Measurements from ENCODE around the gene NUDT8.

The NUDT8 gene

DNA sequence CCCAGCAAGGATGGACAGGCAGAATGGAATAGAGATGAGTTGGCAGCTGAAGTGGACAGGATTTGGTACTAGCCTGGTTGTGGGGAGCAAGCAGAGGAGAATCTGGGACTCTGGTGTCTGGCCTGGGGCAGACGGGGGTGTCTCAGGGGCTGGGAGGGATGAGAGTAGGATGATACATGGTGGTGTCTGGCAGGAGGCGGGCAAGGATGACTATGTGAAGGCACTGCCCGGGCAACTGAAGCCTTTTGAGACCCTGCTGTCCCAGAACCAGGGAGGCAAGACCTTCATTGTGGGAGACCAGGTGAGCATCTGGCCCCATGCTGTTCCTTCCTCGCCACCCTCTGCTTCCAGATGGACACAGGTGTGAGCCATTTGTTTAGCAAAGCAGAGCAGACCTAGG is 43.8 kb downstream of the NUDT8 start:
- no peak for DNase-seq

DNA sequence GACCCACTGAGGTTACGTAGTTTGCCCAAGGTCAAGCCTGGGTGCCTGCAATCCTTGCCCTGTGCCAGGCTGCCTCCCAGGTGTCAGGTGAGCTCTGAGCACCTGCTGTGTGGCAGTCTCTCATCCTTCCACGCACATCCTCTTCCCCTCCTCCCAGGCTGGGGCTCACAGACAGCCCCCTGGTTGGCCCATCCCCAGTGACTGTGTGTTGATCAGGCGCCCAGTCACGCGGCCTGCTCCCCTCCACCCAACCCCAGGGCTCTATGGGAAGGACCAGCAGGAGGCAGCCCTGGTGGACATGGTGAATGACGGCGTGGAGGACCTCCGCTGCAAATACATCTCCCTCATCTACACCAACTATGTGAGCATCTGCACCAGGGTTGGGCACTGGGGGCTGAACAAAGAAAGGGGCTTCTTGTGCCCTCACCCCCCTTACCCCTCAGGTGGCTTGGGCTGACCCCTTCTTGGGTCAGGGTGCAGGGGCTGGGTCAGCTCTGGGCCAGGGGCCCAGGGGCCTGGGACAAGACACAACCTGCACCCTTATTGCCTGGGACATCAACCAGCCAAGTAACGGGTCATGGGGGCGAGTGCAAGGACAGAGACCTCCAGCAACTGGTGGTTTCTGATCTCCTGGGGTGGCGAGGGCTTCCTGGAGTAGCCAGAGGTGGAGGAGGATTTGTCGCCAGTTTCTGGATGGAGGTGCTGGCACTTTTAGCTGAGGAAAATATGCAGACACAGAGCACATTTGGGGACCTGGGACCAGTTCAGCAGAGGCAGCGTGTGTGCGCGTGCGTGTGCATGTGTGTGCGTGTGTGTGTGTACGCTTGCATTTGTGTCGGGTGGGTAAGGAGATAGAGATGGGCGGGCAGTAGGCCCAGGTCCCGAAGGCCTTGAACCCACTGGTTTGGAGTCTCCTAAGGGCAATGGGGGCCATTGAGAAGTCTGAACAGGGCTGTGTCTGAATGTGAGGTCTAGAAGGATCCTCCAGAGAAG is 44.6 kb downstream of the NUDT8 start:
- DNase-seq = no peak

DNA sequence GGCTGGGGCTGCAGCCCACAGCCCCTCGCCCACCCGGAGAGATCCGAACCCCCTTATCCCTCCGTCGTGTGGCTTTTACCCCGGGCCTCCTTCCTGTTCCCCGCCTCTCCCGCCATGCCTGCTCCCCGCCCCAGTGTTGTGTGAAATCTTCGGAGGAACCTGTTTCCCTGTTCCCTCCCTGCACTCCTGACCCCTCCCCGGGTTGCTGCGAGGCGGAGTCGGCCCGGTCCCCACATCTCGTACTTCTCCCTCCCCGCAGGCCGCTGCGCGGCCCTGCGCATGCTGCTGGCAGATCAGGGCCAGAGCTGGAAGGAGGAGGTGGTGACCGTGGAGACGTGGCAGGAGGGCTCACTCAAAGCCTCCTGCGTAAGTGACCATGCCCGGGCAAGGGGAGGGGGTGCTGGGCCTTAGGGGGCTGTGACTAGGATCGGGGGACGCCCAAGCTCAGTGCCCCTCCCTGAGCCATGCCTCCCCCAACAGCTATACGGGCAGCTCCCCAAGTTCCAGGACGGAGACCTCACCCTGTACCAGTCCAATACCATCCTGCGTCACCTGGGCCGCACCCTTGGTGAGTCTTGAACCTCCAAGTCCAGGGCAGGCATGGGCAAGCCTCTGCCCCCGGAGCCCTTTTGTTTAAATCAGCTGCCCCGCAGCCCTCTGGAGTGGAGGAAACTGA is 45.4 kb downstream of the NUDT8 start:
- DNase-seq = no peak

DNA sequence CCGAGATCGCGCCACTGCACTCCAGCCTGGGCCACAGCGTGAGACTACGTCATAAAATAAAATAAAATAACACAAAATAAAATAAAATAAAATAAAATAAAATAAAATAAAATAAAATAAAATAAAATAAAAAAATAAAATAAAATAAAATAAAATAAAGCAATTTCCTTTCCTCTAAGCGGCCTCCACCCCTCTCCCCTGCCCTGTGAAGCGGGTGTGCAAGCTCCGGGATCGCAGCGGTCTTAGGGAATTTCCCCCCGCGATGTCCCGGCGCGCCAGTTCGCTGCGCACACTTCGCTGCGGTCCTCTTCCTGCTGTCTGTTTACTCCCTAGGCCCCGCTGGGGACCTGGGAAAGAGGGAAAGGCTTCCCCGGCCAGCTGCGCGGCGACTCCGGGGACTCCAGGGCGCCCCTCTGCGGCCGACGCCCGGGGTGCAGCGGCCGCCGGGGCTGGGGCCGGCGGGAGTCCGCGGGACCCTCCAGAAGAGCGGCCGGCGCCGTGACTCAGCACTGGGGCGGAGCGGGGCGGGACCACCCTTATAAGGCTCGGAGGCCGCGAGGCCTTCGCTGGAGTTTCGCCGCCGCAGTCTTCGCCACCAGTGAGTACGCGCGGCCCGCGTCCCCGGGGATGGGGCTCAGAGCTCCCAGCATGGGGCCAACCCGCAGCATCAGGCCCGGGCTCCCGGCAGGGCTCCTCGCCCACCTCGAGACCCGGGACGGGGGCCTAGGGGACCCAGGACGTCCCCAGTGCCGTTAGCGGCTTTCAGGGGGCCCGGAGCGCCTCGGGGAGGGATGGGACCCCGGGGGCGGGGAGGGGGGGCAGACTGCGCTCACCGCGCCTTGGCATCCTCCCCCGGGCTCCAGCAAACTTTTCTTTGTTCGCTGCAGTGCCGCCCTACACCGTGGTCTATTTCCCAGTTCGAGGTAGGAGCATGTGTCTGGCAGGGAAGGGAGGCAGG is 46.2 kb downstream of the NUDT8 start, which contains the start of gene GSTP1:
TSS of gene GSTP1 (plus strand) at position 566 of the 958 bp plus-strand sequence. CDS start at position 598, 32 bp downstream.
- DNase-seq = no peak

DNA sequence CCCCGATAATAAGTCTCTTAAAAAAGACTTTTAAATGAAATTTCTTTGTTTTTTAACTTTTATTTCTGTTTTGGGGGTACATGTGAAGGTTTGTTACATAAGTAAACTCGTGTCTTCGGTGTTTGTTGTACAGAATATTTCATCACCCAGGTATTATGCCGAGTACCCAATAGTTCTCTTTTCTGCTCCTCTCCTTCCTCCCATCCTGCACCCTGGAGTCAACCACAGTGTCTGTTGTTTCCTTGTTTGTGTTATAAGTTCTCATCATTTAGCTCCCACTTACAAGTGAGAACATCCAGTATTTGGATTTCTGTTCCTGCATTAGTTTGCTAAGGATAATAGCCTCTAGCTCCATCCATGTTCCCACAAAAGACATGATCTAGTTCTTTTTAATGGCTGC is 47.7 kb downstream of the NUDT8 start:
- DNase-seq = no peak

DNA sequence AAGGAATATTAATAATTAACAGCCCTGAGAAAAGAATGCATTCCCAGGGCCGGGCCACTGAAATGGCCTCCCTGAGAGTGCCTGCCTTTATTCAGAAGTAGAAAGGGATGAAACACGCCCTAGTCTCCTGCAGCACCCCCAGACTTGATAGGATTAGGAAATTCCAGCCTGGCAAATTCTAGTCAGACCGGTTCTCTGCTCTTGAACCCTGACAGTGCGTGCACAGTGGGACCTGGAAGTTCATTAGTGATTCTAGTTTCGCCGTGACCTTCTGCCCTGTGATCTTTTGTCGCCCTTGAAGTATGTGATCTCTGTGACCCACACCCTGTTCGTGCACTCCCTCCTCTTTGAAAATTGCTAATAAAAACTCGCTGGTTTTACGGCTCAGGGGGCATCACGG is 48.3 kb downstream of the NUDT8 start:
- DNase-seq = no peak

DNA sequence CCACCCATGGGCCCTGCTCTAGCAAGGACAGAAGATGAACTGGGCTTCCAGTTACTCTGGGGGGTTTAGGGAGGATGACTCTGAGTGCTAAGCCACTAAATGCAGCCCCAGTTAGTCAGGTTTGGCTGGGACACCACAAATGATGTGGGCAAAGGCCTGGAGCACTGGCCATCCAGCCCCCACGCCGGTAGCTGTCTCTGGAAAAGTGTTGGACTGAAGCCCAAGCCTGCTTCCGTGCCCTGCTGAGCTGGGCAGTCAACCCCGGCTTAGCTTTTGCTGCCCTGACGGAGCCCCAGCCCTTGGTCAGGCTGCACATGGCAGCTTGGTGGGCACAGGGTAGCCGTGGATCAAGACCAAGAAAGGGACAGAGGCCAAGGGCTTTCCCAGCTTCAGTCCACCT is 51.8 kb downstream of the NUDT8 start:
- DNase-seq = no peak

All from COR-L47 (cell line).